Measurements from ENCODE around the gene TRABD.

Gene TRABD

DNA sequence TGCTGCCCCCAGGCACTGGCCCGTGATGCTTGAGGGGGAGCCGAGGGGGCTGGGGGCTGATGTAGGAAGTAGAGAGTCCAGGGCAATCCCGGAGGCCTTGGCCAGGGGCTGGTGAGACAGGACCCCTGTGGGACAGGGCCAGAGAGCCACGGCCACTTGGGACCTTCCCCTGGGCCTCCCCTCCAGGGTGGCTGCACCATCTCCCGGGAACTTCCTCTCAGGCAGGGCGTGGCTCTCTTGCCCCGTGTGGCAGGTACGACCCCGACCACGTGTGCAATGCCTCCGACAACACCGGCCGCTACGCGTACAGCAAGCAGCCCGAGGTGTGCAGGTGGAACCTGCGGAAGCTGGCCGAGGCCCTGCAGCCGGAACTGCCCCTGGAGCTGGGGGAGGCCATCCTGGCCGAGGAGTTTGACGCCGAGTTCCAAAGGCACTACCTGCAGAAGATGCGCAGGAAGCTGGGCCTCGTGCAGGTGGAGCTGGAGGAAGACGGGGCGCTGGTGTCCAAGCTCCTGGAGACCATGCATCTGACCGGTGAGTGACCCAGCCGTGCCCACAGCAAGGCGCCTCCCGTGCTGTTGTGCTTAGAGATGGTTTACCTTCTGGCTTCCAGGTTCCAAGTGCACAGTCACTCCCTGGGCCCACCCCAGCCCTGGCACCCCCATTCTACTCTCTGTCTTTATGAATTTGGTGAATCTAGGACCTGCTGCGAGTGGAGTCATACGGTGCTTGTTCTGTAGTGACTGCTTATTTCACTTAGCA, 24.8 kb downstream of the TRABD start:
- TF ChIP-seq, protein P1, sequence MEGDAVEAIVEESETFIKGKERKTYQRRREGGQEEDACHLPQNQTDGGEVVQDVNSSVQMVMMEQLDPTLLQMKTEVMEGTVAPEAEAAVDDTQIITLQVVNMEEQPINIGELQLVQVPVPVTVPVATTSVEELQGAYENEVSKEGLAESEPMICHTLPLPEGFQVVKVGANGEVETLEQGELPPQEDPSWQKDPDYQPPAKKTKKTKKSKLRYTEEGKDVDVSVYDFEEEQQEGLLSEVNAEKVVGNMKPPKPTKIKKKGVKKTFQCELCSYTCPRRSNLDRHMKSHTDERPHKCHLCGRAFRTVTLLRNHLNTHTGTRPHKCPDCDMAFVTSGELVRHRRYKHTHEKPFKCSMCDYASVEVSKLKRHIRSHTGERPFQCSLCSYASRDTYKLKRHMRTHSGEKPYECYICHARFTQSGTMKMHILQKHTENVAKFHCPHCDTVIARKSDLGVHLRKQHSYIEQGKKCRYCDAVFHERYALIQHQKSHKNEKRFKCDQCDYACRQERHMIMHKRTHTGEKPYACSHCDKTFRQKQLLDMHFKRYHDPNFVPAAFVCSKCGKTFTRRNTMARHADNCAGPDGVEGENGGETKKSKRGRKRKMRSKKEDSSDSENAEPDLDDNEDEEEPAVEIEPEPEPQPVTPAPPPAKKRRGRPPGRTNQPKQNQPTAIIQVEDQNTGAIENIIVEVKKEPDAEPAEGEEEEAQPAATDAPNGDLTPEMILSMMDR (conservative IDR thresholded peaks at IDR 0.05; ENCODE audit: control insufficient read depth, insufficient read depth, low read depth, low read length): no peak
- no peak for DNase-seq (ENCODE audit: low read depth)
- H3K4me3 ChIP-seq (ENCODE audit: control insufficient read depth, low read depth, low read length): no peak overlapping the region

DNA sequence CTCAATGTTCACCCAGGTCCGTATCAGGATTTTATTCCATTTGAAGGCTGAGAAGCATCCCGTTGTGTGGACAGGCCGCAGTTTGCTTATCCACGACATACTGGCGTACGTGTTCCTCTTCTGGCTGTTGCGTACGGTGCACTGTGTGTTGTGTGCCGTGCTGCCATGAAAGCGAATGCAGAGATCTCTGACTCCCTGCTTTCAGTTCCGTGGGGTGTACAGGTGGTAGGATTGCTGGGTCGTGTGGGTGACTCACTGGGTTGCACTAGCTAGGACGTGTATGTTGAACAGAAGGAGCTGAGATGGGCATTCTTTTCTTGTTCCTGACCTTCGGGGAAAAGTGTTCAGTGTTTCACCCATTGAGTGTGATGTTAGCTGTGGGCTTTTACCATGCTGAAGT, 25.4 kb downstream of the TRABD start:
- H3K4me3 ChIP-seq (ENCODE audit: control insufficient read depth, low read depth, low read length): no peak overlapping the region
- no peak for DNase-seq (ENCODE audit: low read depth)
- TF ChIP-seq, protein P1 (conservative IDR thresholded peaks at IDR 0.05; ENCODE audit: control insufficient read depth, insufficient read depth, low read depth, low read length): no peak

DNA sequence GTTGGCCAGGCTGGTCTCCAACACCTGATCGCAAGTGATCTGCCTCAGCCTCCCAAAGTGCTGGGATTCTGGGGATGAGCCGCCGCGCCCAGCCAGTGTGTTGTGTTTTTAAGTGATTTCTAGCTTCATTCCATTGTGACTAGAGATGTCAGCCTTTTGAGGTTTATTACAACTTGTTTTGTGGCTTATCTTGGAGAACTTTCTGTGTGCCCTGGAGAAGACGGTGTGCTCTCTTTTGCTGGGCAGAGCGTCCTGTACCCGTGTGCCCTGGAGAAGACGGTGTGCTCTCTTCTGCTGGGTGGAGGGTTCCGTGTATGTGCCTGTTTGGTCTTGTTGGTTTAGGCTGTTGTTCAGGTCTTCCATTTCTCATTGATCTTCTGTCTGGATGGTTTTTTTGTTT, 27.6 kb downstream of the TRABD start:
- TF ChIP-seq, protein P1 (conservative IDR thresholded peaks at IDR 0.05; ENCODE audit: control insufficient read depth, insufficient read depth, low read depth, low read length): no peak
- H3K4me3 ChIP-seq (ENCODE audit: control insufficient read depth, low read depth, low read length): no peak overlapping the region
- no peak for DNase-seq (ENCODE audit: low read depth)

DNA sequence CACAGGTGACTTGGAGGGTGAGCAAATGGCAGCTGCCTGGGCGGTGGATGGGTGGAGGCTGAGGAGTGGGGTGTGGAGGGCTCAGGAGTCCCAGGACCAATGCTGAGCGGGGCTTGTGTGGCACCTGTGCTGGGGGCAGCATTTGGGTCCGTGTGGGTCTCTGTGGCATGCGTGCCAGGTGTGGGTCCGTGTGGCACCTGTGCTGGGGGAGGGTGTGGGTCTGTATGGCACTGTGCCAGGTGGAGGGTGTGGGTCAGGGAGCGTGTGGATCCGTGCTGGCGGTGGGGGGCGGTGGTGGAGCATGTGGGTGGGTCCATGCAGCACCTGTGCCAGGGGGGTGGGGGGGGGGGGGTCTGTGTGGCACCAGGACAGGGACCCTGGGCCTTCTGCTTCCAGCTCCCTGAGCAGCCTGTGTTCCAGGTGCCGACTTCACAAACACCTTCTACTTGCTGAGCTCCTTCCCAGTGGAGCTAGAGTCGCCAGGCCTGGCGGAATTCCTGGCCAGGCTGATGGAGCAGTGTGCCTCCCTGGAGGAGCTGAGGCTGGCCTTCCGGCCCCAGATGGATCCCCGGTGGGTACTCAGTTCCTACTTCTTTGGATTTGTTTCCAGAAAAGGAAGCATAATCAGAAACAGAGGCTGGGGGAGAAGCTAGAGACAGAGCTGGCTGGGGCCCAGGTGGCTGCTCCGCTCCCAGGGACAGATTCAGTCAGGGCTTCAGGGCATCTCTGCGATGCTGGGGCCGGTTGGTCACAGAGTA, 29.8 kb downstream of the TRABD start:
- no peak overlapping the region for H3K4me3 ChIP-seq (ENCODE audit: control insufficient read depth, low read depth, low read length)
- TF ChIP-seq, protein P1 (conservative IDR thresholded peaks at IDR 0.05; ENCODE audit: control insufficient read depth, insufficient read depth, low read depth, low read length): no peak
- DNase-seq (ENCODE audit: low read depth): no peak

DNA sequence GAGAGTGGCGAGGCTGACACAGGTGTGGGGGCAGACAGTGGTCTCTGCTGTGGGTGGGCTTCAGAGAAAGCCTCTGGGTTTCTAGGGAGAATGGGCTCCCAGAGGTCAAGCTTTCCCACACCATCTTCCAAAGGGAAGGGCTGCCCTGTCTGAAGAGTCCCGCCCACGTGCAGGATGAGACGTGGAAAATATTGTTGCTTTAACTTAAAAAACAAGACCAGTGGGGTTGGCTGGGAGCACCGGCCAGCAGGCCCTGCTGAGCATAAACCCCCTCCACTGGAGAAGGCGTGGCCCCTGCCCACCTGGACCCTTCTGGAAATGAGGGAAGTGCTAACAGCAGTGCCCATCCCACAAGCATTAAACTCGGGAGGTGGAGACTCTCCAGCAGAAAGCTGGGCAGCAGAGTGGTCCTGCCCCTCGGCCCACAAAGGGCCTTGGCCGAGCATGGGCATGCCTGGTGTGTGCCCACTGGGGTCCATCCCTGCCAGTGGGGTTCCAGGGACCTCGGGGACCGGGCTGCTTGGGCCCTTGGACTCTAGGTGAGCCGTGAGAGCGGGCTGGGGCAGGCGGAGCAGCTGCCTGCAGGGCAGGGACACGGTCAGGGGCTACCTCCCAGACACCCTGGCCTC, 30.5 kb downstream of the TRABD start:
- no peak overlapping the region for H3K4me3 ChIP-seq (ENCODE audit: control insufficient read depth, low read depth, low read length)
- TF ChIP-seq, protein P1 (conservative IDR thresholded peaks at IDR 0.05; ENCODE audit: control insufficient read depth, insufficient read depth, low read depth, low read length): no peak
- no peak for DNase-seq (ENCODE audit: low read depth)

DNA sequence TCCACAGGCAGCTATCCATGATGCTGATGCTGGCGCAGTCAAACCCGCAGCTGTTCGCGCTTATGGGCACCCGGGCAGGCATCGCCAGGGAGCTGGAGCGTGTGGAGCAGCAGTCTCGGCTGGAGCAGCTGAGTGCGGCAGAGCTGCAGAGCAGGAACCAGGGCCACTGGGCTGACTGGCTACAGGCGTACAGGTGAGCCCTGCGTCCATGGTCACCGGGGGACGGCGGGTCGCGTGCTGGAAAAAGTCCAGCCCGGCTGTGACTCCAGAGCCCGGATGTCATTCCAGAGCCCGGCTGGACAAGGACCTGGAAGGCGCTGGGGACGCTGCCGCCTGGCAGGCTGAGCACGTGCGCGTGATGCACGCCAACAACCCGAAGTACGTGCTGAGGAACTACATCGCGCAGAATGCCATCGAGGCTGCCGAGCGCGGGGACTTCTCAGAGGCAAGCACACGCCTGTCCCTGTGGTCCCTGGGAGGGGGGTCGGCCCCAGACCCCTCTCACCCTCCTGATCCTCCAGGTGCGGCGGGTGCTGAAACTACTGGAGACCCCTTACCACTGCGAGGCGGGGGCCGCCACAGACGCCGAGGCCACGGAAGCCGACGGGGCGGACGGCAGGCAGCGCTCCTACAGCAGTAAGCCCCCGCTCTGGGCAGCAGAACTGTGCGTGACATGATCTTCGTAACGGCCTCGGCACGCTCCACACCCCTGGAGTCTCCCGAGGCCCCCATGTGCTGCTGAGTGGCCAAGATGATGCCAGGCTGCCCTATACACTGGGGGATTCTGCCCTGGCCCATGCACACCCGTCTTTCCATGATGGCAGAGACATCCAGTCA, 31.2 kb downstream of the TRABD start:
- DNase-seq (ENCODE audit: low read depth): no peak
- TF ChIP-seq, protein P1 (conservative IDR thresholded peaks at IDR 0.05; ENCODE audit: control insufficient read depth, insufficient read depth, low read depth, low read length): no peak
- no peak overlapping the region for H3K4me3 ChIP-seq (ENCODE audit: control insufficient read depth, low read depth, low read length)

All from fibroblast of mammary gland (primary cell).